HepG2 (cell line): ENCODE data around the gene VKORC1. TPM values are rescaled to one million over a fixed set of nuclear protein-coding genes. Genes with fewer than 3 reads are reported as not detected.

ENCODE experiments used
- BCL6 ChIP-seq: IDR thresholded peaks from 2 replicates; pipeline ENCODE4 v1.6.1; 2016; ENCODE audit warnings: missing genetic modification reagents, missing compliant biosample characterization
- ETV5 ChIP-seq: IDR thresholded peaks from 2 replicates; pipeline ENCODE4 v1.6.1; 2018; ENCODE audit warnings: missing biosample characterization, missing genetic modification reagents, inconsistent platforms, borderline replicate concordance
- GATAD2A ChIP-seq: IDR thresholded peaks from 2 replicates; pipeline ENCODE4 v1.6.1; 2016
- HNF1B ChIP-seq: sonication (generic); formaldehyde crosslinking; IDR thresholded peaks from 2 replicates; pipeline ENCODE4 v1.5.1; 2020; ENCODE audit warnings: mild to moderate bottlenecking, moderate library complexity, missing genetic modification reagents
- SIX4 ChIP-seq: sonication (generic); formaldehyde crosslinking; IDR thresholded peaks from 2 replicates; pipeline ENCODE4 v1.4.0; 2020; ENCODE audit warnings: missing genetic modification reagents
- SOX6 ChIP-seq, 2 experiments: fragments of 450-650 bp in 1 of 2; sonication (generic) in 1 of 2; formaldehyde crosslinking in 1 of 2; IDR thresholded peaks; 2 replicates each; pipeline versions ENCODE4 v1.4.0 to v1.6.1; 2017 to 2020; ENCODE audit warnings: antibody characterized with exemption in 1 of 2, mild to moderate bottlenecking in 1 of 2, missing genetic modification reagents in 1 of 2
- ZBTB44 ChIP-seq: sonication (generic); formaldehyde crosslinking; IDR thresholded peaks from 2 replicates; pipeline ENCODE4 v1.4.0; 2020; ENCODE audit warnings: missing genetic modification reagents
- ZKSCAN5 ChIP-seq: sonication (generic); formaldehyde crosslinking; IDR thresholded peaks from 2 replicates; pipeline ENCODE4 v1.5.1; 2020; ENCODE audit warnings: mild to moderate bottlenecking, missing genetic modification reagents
- ZNF124 ChIP-seq: sonication (generic); formaldehyde crosslinking; IDR thresholded peaks from 2 replicates; pipeline ENCODE4 v1.4.0; 2020; ENCODE audit warnings: missing genetic modification reagents
- ZNF549 ChIP-seq: sonication (generic); formaldehyde crosslinking; IDR thresholded peaks from 2 replicates; pipeline ENCODE4 v1.5.0; 2020; ENCODE audit warnings: missing genetic modification reagents
- ZNF605 ChIP-seq: sonication (generic); formaldehyde crosslinking; IDR thresholded peaks from 2 replicates; pipeline ENCODE4 v1.8.0; 2022; ENCODE audit warnings: mild to moderate bottlenecking, missing genetic modification reagents
- ZNF7 ChIP-seq: IDR thresholded peaks from 2 replicates; pipeline ENCODE4 v1.6.1; 2016; ENCODE audit warnings: missing biosample characterization, missing genetic modification reagents
- polyA plus RNA-seq, 8 experiments: library from polyadenylated mRNA; depleted of rRNA in 3 of 8; stranded (reverse) in 7 of 8; unstranded in 1 of 8; fragments of >200 nt; fragmentation: Illumina TruSeq in 4 of 8; extraction: Trizol in 4 of 8; gene quantifications; 2 replicates each; pipeline versions ENCODE4 v1.2.1 to v1.2.3, GENCODE V29; 2011 to 2016; ENCODE audit warnings: low read depth in 4 of 8, missing spikeins in 1 of 8, mixed read lengths in 1 of 8; ENCODE audit not compliant: insufficient read depth in 1 of 8
- total RNA-seq, 5 experiments: library from RNA; depleted of rRNA; stranded (reverse); fragments of >200 nt; fragmentation: Illumina TruSeq; extraction: Trizol; gene quantifications; 2 replicates each; pipeline ENCODE4 v1.2.3, GENCODE V29; 2016; ENCODE audit warnings: low read depth in 1 of 5
- TF ChIP-seq, protein P1 (sequence below): sonication (generic); formaldehyde crosslinking; IDR thresholded peaks from 2 replicates; pipeline ENCODE4 v1.4.0; 2020; ENCODE audit warnings: missing genetic modification reagents, borderline replicate concordance
- TF ChIP-seq, protein P2 (sequence below): sonication (generic); formaldehyde crosslinking; IDR thresholded peaks from 2 replicates; pipeline ENCODE4 v1.5.0; 2020; ENCODE audit warnings: missing genetic modification reagents, mild to moderate bottlenecking, borderline replicate concordance
- TF ChIP-seq, protein P3 (sequence below): sonication (generic); formaldehyde crosslinking; IDR thresholded peaks from 2 replicates; pipeline ENCODE4 v1.4.0; 2020; ENCODE audit warnings: missing genetic modification reagents, borderline replicate concordance
- TF ChIP-seq, protein P4 (sequence below): sonication (generic); formaldehyde crosslinking; IDR thresholded peaks from 2 replicates; pipeline ENCODE4 v1.4.0; 2020; ENCODE audit warnings: mild to moderate bottlenecking, missing genetic modification reagents, borderline replicate concordance

VKORC1 gene
- total and polyA plus RNA-seq, 2 of the 13 experiments (the other 11 are each of a cell fraction or from before 2014, with no cell fraction given): 141 to 615 TPM

DNA sequence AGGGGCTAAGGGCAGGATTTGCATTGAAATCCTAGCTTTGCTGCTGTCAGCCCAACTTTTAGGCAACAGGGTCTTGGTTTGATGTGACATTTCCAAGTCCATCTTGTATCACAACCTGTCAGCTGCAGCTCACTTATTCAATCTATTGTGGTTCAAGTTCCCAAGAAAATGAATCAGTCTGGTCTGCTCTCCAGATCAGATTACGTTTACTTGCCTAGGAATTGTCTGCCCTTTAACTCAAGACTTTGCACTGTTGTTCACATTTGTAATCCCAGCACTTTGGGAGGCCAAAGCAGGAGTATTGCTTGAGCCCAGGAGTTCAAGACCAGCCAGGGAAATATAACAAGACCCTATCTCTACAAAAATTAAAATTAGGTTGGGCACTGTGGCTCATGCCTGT lies 51.2 kb downstream of the VKORC1 start (continued):
- TF ChIP-seq ETV5 (no peak), HNF1B (peak; percentile 45; the same call in 1 of the 2 replicates), ZNF549 (no peak), SOX6 (IDR thresholded peaks at IDR 0.05) (no peak), SOX6 (CRISPR knock-in tag; IDR thresholded peaks at IDR 0.05) (0 out of 2 replicates have a peak, but pooled peaks have one; percentile 57), BCL6 (peak; percentile 51; the same call in 1 of the 2 replicates), ZKSCAN5 (CRISPR knock-in tag) (no peak), ZBTB44 (no peak), ZNF124 (CRISPR knock-in tag) (no peak), ZNF605 (CRISPR knock-in tag) (no peak), ZNF7 (CRISPR knock-in tag) (no peak; the same call in 1 of the 2 replicates), SIX4 (CRISPR knock-in tag) (peak; percentile 95), GATAD2A (CRISPR knock-in tag) (0 out of 2 replicates have a peak, but pooled peaks have one; percentile 27)
- TF ChIP-seq, protein P1, sequence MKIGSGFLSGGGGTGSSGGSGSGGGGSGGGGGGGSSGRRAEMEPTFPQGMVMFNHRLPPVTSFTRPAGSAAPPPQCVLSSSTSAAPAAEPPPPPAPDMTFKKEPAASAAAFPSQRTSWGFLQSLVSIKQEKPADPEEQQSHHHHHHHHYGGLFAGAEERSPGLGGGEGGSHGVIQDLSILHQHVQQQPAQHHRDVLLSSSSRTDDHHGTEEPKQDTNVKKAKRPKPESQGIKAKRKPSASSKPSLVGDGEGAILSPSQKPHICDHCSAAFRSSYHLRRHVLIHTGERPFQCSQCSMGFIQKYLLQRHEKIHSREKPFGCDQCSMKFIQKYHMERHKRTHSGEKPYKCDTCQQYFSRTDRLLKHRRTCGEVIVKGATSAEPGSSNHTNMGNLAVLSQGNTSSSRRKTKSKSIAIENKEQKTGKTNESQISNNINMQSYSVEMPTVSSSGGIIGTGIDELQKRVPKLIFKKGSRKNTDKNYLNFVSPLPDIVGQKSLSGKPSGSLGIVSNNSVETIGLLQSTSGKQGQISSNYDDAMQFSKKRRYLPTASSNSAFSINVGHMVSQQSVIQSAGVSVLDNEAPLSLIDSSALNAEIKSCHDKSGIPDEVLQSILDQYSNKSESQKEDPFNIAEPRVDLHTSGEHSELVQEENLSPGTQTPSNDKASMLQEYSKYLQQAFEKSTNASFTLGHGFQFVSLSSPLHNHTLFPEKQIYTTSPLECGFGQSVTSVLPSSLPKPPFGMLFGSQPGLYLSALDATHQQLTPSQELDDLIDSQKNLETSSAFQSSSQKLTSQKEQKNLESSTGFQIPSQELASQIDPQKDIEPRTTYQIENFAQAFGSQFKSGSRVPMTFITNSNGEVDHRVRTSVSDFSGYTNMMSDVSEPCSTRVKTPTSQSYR (CRISPR knock-in tag): no peak
- TF ChIP-seq, protein P2, sequence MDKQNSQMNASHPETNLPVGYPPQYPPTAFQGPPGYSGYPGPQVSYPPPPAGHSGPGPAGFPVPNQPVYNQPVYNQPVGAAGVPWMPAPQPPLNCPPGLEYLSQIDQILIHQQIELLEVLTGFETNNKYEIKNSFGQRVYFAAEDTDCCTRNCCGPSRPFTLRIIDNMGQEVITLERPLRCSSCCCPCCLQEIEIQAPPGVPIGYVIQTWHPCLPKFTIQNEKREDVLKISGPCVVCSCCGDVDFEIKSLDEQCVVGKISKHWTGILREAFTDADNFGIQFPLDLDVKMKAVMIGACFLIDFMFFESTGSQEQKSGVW (CRISPR knock-in tag): no peak
- TF ChIP-seq, protein P3, sequence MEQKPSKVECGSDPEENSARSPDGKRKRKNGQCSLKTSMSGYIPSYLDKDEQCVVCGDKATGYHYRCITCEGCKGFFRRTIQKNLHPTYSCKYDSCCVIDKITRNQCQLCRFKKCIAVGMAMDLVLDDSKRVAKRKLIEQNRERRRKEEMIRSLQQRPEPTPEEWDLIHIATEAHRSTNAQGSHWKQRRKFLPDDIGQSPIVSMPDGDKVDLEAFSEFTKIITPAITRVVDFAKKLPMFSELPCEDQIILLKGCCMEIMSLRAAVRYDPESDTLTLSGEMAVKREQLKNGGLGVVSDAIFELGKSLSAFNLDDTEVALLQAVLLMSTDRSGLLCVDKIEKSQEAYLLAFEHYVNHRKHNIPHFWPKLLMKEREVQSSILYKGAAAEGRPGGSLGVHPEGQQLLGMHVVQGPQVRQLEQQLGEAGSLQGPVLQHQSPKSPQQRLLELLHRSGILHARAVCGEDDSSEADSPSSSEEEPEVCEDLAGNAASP (CRISPR knock-in tag): no peak
- TF ChIP-seq, protein P4, sequence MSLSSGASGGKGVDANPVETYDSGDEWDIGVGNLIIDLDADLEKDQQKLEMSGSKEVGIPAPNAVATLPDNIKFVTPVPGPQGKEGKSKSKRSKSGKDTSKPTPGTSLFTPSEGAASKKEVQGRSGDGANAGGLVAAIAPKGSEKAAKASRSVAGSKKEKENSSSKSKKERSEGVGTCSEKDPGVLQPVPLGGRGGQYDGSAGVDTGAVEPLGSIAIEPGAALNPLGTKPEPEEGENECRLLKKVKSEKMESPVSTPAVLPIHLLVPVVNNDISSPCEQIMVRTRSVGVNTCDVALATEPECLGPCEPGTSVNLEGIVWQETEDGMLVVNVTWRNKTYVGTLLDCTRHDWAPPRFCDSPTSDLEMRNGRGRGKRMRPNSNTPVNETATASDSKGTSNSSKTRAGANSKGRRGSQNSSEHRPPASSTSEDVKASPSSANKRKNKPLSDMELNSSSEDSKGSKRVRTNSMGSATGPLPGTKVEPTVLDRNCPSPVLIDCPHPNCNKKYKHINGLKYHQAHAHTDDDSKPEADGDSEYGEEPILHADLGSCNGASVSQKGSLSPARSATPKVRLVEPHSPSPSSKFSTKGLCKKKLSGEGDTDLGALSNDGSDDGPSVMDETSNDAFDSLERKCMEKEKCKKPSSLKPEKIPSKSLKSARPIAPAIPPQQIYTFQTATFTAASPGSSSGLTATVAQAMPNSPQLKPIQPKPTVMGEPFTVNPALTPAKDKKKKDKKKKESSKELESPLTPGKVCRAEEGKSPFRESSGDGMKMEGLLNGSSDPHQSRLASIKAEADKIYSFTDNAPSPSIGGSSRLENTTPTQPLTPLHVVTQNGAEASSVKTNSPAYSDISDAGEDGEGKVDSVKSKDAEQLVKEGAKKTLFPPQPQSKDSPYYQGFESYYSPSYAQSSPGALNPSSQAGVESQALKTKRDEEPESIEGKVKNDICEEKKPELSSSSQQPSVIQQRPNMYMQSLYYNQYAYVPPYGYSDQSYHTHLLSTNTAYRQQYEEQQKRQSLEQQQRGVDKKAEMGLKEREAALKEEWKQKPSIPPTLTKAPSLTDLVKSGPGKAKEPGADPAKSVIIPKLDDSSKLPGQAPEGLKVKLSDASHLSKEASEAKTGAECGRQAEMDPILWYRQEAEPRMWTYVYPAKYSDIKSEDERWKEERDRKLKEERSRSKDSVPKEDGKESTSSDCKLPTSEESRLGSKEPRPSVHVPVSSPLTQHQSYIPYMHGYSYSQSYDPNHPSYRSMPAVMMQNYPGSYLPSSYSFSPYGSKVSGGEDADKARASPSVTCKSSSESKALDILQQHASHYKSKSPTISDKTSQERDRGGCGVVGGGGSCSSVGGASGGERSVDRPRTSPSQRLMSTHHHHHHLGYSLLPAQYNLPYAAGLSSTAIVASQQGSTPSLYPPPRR (CRISPR knock-in tag): no peak
